Measurements from ENCODE around the gene ABCA6. TPM values are rescaled to one million over a fixed set of nuclear protein-coding genes. Genes with fewer than 3 reads are reported as not detected.
"Not testable (repeated sequence)": the region's sequence is repeated elsewhere in the genome, so short reads cannot be mapped to it uniquely, and the experiment has no call there.

Gene ABCA6
- total and polyA plus RNA-seq, 3 donors from 2014 or later = 3.1 to 16.4 (median 13.8) TPM

GRCh38 chr17:69173118-69173517 is 31.4 kb upstream of the ABCA6 start:
- Histone ChIP-seq H3K4me3 (no peak overlapping the region), H3K36me3 (ENCODE audit: low read depth, missing control alignments) (no peaks in the 10 kb centered on the region), H3K9me3 (no peaks in the 10 kb centered on the region), H3K27me3 (no peaks in the 10 kb centered on the region), H3K4me1 (no peaks in the 10 kb centered on the region), H3K27ac (no peak overlapping the region)
- intact Hi-C loops (cut with DNase I; ENCODE audit: low total_unique reads) = no loop called here
- no peak for TF ChIP-seq CTCF (IDR thresholded peaks at IDR 0.05)
- no peak for TF ChIP-seq POLR2A (IDR thresholded peaks at IDR 0.05)
- no peak for DNase-seq
- WGBS, 2 donors = 50 to 68% methylated on average over 2 of the region's 2 CpGs

- TF ChIP-seq POLR2A (IDR thresholded peaks at IDR 0.05) (no peak), CTCF (IDR thresholded peaks at IDR 0.05) (no peak)
- no peak overlapping the region for H3K4me3 ChIP-seq
- intact Hi-C loops (cut with DNase I; ENCODE audit: low total_unique reads) = no loop called here
- no peaks in the 10 kb centered on the region for H3K36me3 ChIP-seq (ENCODE audit: low read depth, missing control alignments)
- H3K27me3 ChIP-seq = no peaks in the 10 kb centered on the region
- no peak overlapping the region for H3K27ac ChIP-seq
- H3K9me3 ChIP-seq = no peaks in the 10 kb centered on the region
- H3K4me1 ChIP-seq = peaks cover 6% of the 10 kb centered on the region
- no peak for DNase-seq
Measured at GRCh38 chr17:69170377-69170776, 28.7 kb upstream of the ABCA6 start.

- H3K27ac ChIP-seq; DNase-seq; H3K27me3 ChIP-seq; H3K36me3 ChIP-seq (ENCODE audit: low read depth, missing control alignments); intact Hi-C loops (cut with DNase I; ENCODE audit: low total_unique reads); H3K9me3 ChIP-seq; H3K4me1 ChIP-seq; H3K4me3 ChIP-seq: not testable (repeated sequence)
Measured at GRCh38 chr17:69168642-69169041, 26.9 kb upstream of the ABCA6 start.

GRCh38 chr17:69166957-69167356 is 25.3 kb upstream of the ABCA6 start:
- intact Hi-C loops (cut with DNase I; ENCODE audit: low total_unique reads) = no loop called here
- Histone ChIP-seq H3K4me1 (peaks cover 6% of the 10 kb centered on the region), H3K27ac (no peak overlapping the region), H3K4me3 (no peak overlapping the region), H3K9me3 (no peaks in the 10 kb centered on the region), H3K27me3 (no peaks in the 10 kb centered on the region), H3K36me3 (ENCODE audit: low read depth, missing control alignments) (no peaks in the 10 kb centered on the region)
- TF ChIP-seq POLR2A (IDR thresholded peaks at IDR 0.05) (no peak), CTCF (IDR thresholded peaks at IDR 0.05) (no peak)
- DNase-seq = no peak
- WGBS, 2 donors = 49 to 70% methylated on average over 2 of the region's 2 CpGs

- H3K4me3 ChIP-seq = no peak overlapping the region
- no peak for TF ChIP-seq POLR2A (IDR thresholded peaks at IDR 0.05)
- TF ChIP-seq CTCF (IDR thresholded peaks at IDR 0.05) = no peak
- H3K27ac ChIP-seq = no peak overlapping the region
- no peaks in the 10 kb centered on the region for H3K9me3 ChIP-seq
- H3K4me1 ChIP-seq = peaks cover 6% of the 10 kb centered on the region
- no peaks in the 10 kb centered on the region for H3K27me3 ChIP-seq
- intact Hi-C loops (cut with DNase I; ENCODE audit: low total_unique reads) = no loop called here
- no peak for DNase-seq
- no peaks in the 10 kb centered on the region for H3K36me3 ChIP-seq (ENCODE audit: low read depth, missing control alignments)
Measured at GRCh38 chr17:69164206-69164605, 22.5 kb upstream of the ABCA6 start.

Data from testis (tissue), 3 donors.